HG03097 (cell line): ENCODE results near the gene DNAJA2.
"Not testable (repeated sequence)": the region's sequence is repeated elsewhere in the genome, so short reads cannot be mapped to it uniquely, and the experiment has no call there.

ENCODE experiments used
- ATAC-seq: cut with Tn5 transposase; IDR thresholded peaks from one replicate; pipeline ENCODE4 v1.9.1; 2021; ENCODE audit not compliant: unreplicated experiment, low FRiP score

Gene DNAJA2

DNA sequence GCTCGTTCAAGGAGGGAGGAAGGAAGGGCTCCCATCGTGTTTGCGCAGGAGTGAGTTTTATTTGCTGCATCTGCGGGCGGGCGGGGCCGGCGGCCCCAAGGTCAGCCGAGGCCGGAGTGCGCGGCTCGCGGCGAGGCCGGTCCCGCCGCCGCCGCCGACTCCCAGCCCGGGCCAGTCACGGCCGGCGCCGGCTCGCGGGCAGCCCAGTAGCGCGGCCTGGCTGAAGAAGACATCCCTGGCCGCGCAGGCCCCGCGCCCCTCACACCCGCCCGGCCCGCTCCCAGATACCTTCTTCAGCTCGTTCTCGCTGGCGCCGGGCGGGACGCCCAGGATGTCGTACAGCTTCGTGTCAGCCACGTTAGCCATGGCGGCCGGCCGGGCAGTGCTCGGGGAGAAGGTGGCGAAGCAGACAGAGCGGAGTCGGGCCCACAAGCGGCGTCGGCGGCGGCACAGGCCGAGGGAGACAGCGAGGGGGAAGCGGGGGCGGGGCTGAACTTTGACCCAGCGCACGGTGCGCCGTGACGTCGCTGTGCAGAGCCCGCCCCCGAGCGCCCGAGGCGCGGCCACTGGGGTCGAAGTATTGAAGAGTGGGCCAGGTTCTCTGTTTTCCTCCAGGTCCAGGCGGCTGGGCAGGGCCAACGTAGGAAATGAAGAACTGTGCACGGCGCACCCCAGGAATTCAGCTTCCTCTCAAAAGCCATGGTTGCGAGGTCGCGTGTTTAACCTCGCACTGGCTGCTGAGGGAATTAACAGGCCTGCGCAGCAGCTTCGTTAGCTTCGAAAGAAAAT, at the start of gene DNAJA2:
Gene DNAJA2, minus strand, starts transcription at position 468 of the 789 bp plus-strand sequence. Its CDS starts 102 bp downstream, at position 366.
- peak; percentile 85 for ATAC-seq

- ATAC-seq, result no peak
Observed at GRCh38 chr16:47019568-47019967, 46.1 kb upstream of the DNAJA2 start.

DNA sequence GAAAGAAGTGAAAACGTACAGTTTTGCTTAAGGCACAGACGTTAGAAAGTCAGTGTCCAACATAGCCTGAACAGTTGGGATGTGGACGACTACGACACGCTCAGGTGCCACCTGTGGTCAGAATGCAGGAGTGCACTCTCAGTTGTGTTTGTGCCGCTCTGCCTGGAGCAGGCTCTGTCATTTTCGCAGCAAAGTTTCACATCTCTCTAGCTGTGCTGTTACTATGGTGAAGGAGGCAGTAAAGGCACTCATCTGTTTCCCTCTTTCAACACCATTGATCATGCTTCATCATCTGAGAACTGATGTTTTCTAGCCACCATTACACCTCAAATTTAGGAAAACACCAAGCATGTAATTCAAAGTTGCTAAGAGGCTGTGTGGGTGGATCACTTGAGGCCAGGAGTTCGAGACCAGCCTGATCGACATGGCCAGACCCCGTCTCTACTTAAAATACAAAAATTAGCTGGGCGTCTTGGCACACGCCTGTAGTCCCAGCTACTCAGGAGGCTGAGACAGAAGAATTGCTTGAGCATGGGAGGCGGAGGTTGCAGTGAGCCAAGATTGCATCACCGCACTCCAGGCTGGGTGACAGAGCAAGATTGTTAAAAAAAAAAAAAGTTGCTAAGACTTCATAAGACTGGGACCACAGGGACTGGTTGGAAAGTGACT, 44.9 kb upstream of the DNAJA2 start:
- peak; percentile 96 for ATAC-seq

DNA sequence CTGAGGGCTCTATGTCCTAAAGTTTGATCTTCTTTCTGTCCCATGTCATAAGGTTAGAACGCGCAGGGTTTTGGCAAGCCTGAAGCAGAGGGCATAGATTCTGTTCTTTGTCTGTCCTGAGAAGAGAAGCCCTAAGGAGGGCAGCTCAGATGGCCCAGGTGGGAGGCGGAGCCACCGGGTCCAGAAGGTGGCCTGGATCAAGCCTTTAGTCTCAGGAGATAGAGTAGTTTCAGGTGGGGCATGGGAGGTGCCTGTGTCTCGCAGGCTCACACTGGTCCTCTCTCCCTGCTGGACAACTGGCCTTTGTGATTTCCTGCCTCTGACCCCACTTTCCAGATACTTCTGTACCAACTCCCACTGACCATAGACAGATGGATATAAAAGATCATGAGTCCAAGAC, 44.2 kb upstream of the DNAJA2 start:
- no peak for ATAC-seq

- peak; percentile 45 for ATAC-seq
Observed at GRCh38 chr16:47016700-47017133, 43.2 kb upstream of the DNAJA2 start.

DNA sequence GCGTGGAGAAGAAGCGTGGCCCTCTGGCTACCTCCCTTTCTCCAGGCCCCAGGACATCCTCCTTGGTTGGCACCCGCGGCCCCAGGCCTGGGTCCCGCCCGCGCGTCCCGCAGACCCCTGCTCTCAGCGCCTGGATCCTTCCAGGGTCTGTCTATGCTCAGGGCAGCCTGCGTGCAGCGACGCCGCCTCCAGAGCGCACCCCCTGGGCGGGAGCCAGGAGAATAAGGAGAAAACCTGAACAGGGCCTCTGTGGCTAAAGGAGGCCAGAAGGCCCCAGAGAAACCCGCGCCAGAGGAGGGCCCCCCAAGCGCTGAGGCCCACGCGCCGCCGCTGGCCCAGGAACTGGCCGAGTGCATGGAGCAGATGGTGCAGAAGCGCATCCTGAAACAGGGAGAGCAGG, 40.4 kb upstream of the DNAJA2 start:
- ATAC-seq, result no peak

- no peak for ATAC-seq
Observed at GRCh38 chr16:47013172-47013571, 39.7 kb upstream of the DNAJA2 start.

DNA sequence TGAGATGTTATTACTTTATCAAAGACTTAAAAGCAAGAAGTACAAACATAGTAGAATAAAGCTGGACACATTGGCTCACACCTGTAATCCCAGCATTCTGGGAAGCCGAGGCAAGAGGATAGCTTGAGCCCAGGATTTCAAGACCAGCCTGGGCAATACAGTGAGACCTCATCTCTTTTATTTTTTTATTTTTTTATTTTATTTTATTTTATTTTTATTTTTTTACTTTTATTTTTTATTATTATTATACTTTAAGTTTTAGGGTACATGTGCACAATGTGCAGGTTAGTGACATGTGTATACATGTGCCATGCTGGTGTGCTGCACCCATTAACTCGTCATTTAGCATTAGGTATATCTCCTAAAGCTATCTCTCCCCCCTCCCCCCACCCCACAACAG, 37.3 kb upstream of the DNAJA2 start:
- ATAC-seq, result not testable (repeated sequence)

DNA sequence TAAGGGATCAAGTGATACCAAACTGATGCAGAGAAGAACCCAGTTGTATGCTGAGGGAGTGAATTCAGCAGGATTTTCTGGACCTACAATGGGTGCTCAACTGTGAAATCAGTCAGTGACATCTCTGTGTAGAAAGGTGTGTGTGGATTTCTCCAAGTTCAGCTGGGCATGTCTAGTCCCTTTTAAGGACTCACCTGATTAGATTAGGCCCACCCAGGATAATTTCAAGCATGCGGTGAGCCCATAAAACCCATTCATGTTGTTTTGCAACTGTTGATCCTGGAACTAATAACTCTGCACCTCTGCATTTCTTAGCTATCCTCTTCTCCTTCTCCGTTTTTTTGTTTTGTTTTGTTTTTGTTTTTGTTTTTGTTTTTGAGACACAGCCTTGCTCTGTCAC, 35.1 kb upstream of the DNAJA2 start:
- no peak for ATAC-seq

GRCh38 chr16:47008174-47008573, 34.7 kb upstream of the DNAJA2 start:
- no peak for ATAC-seq

- no peak for ATAC-seq
Observed at GRCh38 chr16:47004652-47005051, 31.2 kb upstream of the DNAJA2 start.

DNA sequence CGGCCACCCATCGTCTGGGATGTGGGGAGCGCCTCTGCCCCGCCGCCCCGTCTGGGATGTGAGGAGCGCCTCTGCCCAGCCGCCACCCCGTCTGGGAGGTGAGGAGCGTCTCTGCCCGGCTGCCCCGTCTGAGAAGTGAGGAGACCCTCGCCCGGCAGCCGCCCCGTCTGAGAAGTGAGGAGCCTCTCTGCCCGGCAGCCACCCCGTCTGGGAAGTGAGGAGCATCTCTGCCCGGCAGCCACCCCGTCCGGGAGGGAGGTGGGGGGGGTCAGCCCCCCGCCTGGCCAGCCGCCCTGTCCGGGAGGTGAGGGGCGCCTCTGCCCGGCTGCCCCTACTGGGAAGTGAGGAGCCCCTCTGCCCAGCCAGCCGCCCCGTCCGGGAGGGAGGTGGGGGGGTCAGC, 26.6 kb upstream of the DNAJA2 start:
- not testable (repeated sequence) for ATAC-seq

DNA sequence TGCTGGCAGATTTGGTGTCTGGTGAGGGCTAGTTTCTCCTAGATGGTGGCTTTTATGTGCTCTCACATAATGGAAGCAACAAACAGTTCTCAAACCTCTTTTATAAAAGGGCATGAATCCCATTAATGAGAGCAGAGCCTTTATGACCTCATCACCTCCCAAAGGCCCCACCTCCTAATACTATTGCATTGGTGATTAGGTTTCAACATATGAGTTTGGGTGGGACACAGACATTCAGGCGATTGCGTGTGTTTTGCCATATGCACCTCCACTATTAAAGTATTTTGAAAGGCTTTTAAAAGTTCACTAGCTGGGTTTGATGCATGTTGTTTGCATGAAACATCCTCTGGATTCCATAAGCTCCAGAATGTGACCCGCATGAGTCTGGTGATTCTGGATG, 24.4 kb upstream of the DNAJA2 start:
- ATAC-seq, result no peak

DNA sequence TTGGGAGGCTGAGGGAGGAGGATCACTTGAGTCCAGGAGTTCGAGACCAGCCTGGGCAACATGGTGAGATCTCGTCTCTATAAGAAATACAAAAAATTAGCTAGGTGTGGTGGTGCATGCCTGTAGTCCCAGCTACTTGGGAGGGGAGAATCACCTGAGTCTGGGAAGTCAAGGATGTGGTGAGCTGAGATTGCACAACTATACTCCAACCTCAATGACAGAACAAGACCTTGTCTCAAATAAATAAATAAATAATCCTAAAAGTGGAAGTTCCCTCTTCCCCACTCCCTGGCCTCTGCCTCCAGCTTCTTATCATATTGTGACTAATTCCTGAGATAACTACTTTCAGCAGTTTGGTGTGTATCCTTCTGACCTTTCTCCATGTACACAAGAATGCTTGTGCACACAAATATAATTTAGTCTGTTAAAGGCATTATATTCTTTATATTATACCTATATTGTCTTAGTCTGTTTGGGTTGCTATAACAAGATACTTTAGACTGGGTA, 23.5 kb upstream of the DNAJA2 start:
- ATAC-seq, result no peak

DNA sequence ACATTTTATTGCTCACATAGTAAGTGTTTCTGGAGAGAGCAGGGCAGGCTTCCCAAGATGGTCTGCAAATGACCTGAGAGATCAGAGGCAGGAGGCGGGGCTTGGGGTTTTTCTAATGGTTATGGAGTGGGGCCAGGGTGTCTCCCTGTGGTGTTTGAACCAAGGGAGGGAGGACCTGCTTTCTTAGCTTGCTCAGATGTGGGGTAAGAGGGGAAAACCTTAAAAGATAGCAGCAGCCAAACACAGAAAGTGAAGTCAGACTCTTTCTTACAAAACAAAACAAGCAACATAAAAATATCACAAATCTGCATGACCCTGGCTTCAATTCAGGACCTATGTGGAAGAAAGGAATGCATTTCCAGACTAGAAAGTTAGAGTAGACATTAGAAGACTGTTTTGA, 22.9 kb upstream of the DNAJA2 start:
- ATAC-seq, result no peak

DNA sequence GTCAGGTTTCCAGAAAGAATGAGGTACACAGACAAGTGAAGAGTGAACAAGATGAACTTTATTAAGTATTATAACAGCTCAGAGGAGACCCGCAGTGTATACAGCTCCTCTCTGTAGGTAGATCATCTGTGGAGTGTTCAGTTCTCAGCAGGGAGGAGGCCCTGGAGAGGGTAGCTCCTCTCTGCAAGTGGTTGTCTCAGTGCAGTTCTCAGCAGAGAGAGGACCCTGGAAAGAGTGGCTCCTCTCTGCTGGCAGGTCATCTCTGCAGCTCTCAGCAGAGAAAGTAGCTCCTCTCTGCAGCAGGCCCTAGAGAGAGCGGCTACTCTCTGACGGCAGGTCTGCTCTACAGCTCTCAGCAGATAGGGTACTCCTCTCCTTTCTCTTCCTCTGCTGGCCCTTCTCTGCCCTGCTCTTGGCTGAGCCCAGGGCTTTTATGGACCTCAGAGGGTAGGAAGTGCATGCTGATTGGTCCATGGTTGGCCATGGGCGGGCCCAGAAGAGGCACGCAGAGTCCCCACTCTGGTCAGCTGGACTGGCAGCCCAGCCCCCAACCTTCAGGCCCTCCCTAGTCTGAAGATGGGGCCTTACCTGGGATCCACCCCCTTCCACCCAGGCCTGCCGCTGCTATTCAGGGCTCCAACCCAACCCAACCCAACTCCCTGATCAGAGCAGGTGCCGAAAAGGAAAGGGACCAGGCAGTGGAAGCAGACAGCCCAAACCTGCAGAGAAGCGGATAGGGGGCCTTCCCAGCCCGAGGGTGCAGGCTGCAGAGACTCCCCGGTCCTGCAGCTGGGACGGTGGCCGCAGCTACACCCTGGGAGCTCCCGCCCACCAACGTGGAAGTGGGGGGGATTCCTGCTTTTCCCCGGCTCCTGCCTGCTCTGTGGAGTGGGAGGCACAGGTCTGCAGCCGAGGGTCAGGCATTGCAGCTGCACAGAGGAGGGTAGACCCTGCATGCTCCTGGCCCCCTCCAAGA, 18.5 kb upstream of the DNAJA2 start:
- ATAC-seq, result no peak

GRCh38 chr16:46986896-46987295, 13.4 kb upstream of the DNAJA2 start:
- ATAC-seq, result no peak

- ATAC-seq, result no peak
Observed at GRCh38 chr16:46986438-46986837, 13.0 kb upstream of the DNAJA2 start.

DNA sequence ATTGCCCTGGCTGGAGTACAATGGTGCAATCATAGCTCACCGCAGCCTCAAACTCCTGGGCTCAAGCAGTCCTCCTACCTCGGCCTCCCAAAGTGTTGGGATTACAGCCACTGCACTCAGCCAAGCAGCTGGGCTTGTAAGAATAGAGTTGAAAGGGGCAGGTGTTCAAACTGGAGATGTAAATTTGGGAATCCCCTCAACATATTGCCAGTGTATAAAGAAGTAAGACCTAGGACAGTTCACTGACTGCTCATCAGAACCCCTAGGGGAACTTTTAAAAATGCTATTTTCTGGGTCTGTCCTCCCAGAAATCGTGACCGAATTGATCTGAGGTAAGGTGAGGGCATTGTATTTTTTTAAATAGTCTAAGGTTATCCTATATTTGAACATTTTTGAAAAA, 8.9 kb upstream of the DNAJA2 start:
- no peak for ATAC-seq

- no peak for ATAC-seq
Observed at GRCh38 chr16:46980926-46981325, 7.5 kb upstream of the DNAJA2 start.

DNA sequence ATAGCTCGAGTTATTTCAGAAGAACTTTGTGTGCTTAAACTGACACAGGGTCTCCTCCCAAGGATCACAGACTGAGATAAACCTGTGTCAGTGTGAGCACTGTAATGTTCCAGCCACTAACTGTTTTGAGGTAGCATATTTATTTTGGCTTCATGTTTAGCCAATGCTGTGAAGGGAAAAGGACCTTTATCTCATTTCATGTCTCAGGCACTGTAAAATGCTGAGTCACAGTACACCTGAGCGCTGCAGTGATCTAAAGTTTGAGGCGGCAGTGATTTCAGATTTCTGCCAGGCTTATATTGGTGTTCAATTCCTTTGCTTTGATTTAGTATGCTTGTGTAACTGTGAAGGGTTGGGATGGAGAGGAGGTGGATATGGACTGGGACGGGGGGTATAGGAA, 3.1 kb upstream of the DNAJA2 start:
- ATAC-seq, result no peak
